Fibroblast of skin of right biceps (primary cell): ENCODE measurements around the gene DLX3.

Source experiments
- DNase-seq: peaks from one replicate; pipeline ENCODE4 v3.0.0-alpha.2; 2013

Gene DLX3

GRCh38 chr17:49952209-49952911 lies 42.7 kb downstream of the DLX3 start:
- DNase-seq, result peak; percentile 51

DNA sequence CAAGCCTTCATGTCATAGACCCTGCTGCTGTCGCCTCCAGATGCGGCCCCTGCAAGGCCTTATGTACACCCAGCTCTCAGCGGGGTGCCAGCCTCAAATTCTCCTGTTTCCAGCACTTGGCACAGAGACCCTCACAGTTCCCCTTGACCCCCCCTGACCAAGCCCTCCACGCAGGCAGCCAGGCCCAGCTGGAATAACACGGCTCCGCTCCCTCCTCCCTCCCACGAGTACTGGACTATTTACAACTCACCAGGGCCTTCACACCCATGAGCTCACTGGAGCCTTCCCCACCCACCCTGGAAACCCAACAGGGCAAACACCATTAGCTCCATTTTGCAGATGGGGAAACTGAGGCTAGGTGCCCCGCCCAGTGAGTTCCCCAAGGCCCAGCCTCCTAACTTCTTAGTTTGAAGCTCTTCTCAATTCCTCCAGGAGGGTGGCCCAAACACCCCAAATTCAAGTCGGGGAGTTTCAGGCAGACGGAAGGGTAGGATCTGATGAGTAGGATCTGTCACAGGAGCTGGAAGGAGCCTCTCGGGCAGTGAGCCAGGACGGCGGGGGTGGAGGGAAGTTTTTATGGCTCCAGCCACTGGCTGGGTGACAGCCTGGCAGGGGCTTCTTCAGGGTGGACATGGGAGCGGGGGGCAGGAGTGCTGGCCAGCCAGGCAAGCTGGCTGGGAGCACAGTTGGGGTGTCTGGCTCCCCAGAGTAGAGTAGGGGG lies 43.5 kb downstream of the DLX3 start:
- no peak for DNase-seq

DNA sequence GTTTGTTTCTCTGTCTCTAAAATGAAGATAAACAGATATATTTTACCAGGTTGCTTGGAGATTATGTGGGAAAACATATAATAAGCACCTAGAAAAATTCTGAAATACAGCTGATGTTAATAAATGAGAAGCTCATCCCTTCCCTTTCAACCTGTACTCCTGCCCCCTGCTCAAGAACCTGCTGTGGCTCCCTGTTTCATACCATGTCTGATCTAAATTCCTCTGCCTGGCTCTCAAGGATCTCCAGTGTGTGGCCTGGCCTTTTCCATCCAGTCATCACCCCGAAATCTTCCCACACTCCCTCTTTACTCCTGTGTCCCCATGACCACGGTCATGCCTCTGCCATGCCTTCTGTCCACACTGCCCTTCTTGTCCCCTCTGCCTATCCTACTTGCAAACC lies 45.4 kb downstream of the DLX3 start:
- DNase-seq, result no peak

DNA sequence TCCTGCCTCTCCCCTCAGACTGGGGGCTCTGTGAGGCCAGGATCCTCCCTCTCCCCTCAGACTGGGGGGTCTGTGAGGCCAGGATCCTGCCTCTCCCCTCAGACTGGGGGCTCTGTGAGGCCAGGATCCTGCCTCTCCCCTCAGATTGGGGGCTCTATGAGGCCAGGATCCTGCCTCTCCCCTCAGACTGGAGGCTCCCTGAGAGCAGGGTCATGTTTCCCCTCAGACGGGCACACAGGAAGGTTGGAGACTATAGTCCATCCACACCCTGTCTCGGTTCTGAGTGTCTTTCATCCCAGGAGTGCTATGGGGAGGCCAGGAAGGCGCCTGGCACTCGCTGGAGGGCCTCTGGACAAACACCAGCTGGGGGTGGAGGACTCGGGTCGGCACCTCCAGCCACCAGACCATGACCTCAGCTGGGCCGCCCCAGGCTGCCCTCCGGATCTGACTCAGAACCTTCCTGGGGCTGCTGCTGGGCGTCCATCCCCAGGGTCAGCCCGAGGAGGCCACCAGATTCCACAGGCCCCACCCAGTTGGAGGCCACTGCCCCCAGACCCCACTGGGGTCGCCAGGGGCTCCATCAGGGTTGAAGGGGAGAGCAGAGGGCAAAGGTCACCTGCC lies 48.0 kb downstream of the DLX3 start:
- no peak for DNase-seq

DNA sequence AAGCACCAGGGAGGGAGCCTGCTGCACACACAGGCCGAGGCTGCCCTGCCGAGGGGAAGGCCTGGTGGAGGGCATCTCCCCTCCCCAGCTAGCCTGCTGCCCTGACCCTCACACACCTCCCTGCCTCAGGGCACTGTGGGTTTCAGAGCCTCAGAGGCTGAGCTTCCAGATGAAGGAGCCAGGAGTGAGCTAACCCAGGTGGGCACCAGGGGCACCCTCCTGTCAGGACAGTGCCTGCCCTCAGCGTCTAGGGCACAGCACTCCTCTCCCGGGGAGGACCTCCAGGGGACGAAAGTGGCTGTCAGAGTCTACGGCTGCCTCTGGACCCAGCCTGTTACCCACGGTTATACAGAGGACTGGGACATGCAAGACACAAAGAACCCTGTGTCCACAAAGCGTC lies 48.8 kb downstream of the DLX3 start:
- DNase-seq, result no peak

DNA sequence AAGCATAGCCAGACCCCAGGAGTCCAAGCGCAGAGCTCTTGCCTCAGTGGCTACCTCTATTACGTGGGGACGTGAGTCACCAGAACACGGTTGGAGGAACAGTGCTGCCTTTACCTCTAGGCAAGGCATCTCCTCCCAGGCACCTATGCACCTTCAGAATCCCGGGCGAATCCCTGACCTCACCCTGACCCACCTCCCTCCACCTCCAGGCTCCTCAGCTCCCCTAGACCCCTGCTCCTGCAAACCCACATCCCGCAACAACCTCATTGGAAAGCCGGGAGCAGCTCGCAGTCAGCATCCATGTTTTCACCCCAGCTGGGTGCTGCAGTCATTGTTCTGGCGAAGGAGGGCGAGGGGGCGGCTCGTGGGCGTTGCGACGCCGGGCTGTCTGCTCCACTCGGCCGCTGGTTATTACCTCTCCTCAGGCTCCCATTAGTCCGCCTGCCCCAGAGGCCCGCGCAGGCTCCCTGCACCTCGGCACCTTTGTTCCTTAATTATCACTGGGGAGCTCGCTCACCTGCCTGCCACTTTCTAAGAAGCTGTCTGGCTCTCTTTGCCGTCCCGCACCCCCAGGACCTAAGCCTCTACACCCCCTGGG lies 50.7 kb downstream of the DLX3 start:
- no peak for DNase-seq

- DNase-seq, result no peak
Measured at GRCh38 chr17:49942947-49943346, 52.1 kb downstream of the DLX3 start.

DNA sequence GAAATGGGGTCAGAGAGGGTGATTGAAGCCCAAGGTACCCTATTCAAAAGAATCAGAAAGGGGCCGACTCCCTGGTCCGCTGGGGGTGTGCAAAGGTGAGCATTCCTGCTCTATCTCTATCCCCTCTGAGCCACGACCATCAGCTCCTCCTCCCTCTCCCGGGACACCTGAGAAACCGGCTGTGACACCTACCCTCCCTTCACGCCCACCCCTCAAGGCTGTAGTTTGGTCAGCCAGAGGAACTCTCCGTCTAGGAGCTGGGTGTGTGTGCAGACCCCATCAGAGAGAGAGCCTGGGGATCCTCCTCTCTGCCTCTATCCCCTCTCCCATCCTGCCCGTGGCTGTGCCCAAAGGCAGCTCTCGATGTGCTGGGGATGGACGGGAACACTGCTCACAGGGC lies 53.6 kb downstream of the DLX3 start:
- no peak for DNase-seq
